Suprapubic skin (tissue), 4 donors: ENCODE results near the gene AIG1.

Experiments
- EP300 ChIP-seq: sonication (generic); formaldehyde crosslinking; IDR thresholded peaks from one replicate; pipeline ENCODE4 v1.6.1; 2017; ENCODE audit warnings: antibody characterized with exemption
- POLR2A ChIP-seq, 2 donors: fragments of 450-650 bp; IDR thresholded peaks; one replicate each; pipeline ENCODE4 v1.6.1; 2017; ENCODE audit warnings: antibody characterized with exemption in 2 of 2, mild to moderate bottlenecking in 2 of 2, moderate library complexity in 2 of 2
- POLR2AphosphoS5 ChIP-seq, 3 donors: sonication (generic); formaldehyde crosslinking; IDR thresholded peaks; one replicate each; pipeline ENCODE4 v1.6.1; 2017; ENCODE audit warnings: antibody characterized with exemption in 3 of 3
- TF ChIP-seq, protein P1 (sequence below), 2 donors: fragments of 200-600 bp in 1 of 2; fragments of 450-650 bp in 1 of 2; sonication (generic) in 1 of 2; IDR thresholded peaks; one replicate each; pipeline ENCODE4 v1.5.1; 2016 to 2019; ENCODE audit warnings: antibody characterized with exemption in 2 of 2, mild to moderate bottlenecking in 1 of 2, moderate library complexity in 1 of 2

DNA sequence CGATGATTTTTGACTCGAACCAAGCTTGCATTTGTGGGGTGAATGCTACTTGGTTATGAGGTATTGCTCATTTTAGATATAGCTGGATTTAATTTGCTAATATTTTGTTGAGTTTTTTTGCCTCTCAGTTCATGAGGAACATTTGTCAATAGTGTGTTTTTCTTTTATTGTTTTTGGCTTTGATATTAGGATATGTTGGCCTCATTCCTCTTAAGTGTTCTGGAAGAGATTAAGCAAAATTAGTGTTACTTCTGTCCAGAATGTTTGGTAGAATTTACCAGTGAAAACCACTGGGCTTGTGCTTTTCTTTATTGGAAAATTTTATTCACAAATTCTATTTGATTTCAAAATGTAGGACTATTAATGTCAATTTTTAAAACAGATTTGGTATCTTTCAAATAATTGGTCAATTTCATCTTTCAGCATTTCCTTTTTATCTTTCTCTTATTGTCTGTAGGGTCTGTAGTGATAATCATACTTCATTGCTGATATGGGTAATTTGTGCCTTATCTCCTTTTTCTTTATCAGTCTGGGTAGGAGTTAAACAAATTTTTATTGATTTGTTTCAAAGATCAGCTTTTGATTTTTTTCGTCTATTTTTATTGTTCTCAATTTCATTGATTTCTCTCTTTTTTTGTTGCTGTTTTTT, 14.1 kb downstream of the AIG1 start:
- TF ChIP-seq POLR2A (IDR thresholded peaks at IDR 0.05) = no peak
- no peak for TF ChIP-seq EP300
- TF ChIP-seq, protein P1, sequence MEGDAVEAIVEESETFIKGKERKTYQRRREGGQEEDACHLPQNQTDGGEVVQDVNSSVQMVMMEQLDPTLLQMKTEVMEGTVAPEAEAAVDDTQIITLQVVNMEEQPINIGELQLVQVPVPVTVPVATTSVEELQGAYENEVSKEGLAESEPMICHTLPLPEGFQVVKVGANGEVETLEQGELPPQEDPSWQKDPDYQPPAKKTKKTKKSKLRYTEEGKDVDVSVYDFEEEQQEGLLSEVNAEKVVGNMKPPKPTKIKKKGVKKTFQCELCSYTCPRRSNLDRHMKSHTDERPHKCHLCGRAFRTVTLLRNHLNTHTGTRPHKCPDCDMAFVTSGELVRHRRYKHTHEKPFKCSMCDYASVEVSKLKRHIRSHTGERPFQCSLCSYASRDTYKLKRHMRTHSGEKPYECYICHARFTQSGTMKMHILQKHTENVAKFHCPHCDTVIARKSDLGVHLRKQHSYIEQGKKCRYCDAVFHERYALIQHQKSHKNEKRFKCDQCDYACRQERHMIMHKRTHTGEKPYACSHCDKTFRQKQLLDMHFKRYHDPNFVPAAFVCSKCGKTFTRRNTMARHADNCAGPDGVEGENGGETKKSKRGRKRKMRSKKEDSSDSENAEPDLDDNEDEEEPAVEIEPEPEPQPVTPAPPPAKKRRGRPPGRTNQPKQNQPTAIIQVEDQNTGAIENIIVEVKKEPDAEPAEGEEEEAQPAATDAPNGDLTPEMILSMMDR (IDR thresholded peaks at IDR 0.05) = no peak
- no peak for TF ChIP-seq POLR2AphosphoS5 (IDR thresholded peaks at IDR 0.05)
